SU-DHL-6 (cell line): ENCODE measurements around the gene AQP11.

Experiments used
- H2AFZ ChIP-seq: fragments of 200-600 bp; sonication (generic); 2 replicates; pipeline ENCODE4 v1.6.1; 2014; ENCODE audit warnings: low read depth, mild to moderate bottlenecking, moderate library complexity, mixed read lengths, antibody characterized with exemption, low read length; ENCODE audit not compliant: severe bottlenecking
- H3F3A ChIP-seq: fragments of 200-600 bp; shearing (Covaris generic); 2 replicates; pipeline ENCODE4 v1.6.0; 2016; ENCODE audit warnings: antibody characterized with exemption, mild to moderate bottlenecking; ENCODE audit not compliant: insufficient read depth
- H3K27ac ChIP-seq: fragments of 200-600 bp; sonication (generic); 2 replicates; pipeline ENCODE4 v1.5.1; 2016; ENCODE audit warnings: low read depth, mild to moderate bottlenecking, low read length, moderate library complexity, mixed read lengths
- H3K27me3 ChIP-seq: fragments of 200-600 bp; sonication (generic), shearing (Covaris generic); 2 replicates; pipeline ENCODE4 v1.6.0; 2014; ENCODE audit warnings: mild to moderate bottlenecking, low read length
- H3K36me3 ChIP-seq: fragments of 200-600 bp; sonication (generic); 2 replicates; pipeline ENCODE4 v1.6.1; 2014; ENCODE audit warnings: mild to moderate bottlenecking, low read length, mixed read lengths
- H3K4me2 ChIP-seq: fragments of 300-600, 200-600 bp; shearing (Covaris generic), sonication (generic); 2 replicates; pipeline ENCODE4 v1.6.0; 2014; ENCODE audit warnings: low read length, low read depth, mild to moderate bottlenecking; ENCODE audit not compliant: poor library complexity, severe bottlenecking
- H3K4me3 ChIP-seq: fragments of 200-600 bp; sonication (generic); 2 replicates; pipeline ENCODE4 v1.5.1; 2014; ENCODE audit warnings: antibody characterized with exemption, low read length, mild to moderate bottlenecking, mixed read lengths; ENCODE audit not compliant: insufficient read depth, poor library complexity, severe bottlenecking
- H3K79me2 ChIP-seq: fragments of 200-600 bp; sonication (generic); 2 replicates; pipeline ENCODE4 v1.6.1; 2014; ENCODE audit warnings: mild to moderate bottlenecking, low read length, moderate library complexity; ENCODE audit not compliant: insufficient read depth
- H3K9ac ChIP-seq: fragments of 200-600 bp; sonication (generic); 2 replicates; pipeline ENCODE4 v1.7.0; 2014; ENCODE audit warnings: mild to moderate bottlenecking, low read length
- H3K9me2 ChIP-seq: fragments of 200-600 bp; sonication (generic); replicated peaks from 2 replicates; pipeline ENCODE4 v1.6.1; 2014; ENCODE audit warnings: low read length; ENCODE audit not compliant: insufficient read depth
- H3K9me3 ChIP-seq: fragments of 200-600 bp; sonication (generic); 2 replicates; pipeline ENCODE4 v1.6.1; 2014; ENCODE audit warnings: low read length, mixed read lengths; ENCODE audit not compliant: insufficient read depth
- H4K20me1 ChIP-seq: fragments of 200-600 bp; sonication (generic); 2 replicates; pipeline ENCODE4 v1.6.1; 2014; ENCODE audit warnings: low read depth, mild to moderate bottlenecking, antibody characterized with exemption, low read length, moderate library complexity, mixed read lengths
- EZH2phosphoT487 ChIP-seq: fragments of 200-600 bp; sonication (generic), shearing (Covaris generic); conservative IDR thresholded peaks from 2 replicates; pipeline ENCODE4 v1.6.1; 2018; ENCODE audit warnings: mild to moderate bottlenecking, antibody characterized with exemption, low read length, moderate library complexity, mixed read lengths
- TF ChIP-seq, protein P1 (sequence below): fragments of 200-600 bp; sonication (generic); IDR thresholded peaks from one replicate; pipeline ENCODE4 v1.5.1; 2017; ENCODE audit warnings: antibody characterized with exemption, mild to moderate bottlenecking, low read length, moderate library complexity; ENCODE audit not compliant: insufficient read depth, poor library complexity, severe bottlenecking

The AQP11 gene

DNA sequence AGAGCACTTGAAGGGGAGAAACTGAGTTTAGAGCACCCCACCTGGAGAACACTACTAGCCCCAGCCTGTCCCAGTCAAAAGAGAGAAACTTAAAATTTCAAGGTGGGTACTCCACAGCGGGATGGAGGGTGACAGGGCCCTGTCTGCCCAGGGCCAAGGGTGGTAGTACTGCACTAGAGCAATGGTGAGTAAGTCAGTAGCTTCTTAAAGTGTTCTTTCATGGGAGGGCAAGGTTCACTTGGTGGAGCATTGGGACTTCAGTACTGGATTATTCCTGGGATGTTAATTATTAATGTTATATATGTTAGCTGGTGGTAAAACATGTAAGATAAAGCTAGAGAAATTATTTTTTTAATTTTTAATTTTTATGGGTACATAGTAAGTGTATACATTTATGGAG, 28.5 kb upstream of the AQP11 start:
- no peaks in the 10 kb centered on the region for H3K9me3 ChIP-seq
- H3K36me3 ChIP-seq: no peaks in the 10 kb centered on the region
- no peak overlapping the region for H3K4me2 ChIP-seq
- H3K79me2 ChIP-seq: no peaks in the 10 kb centered on the region
- H3K4me3 ChIP-seq: no peak overlapping the region
- no peaks in the 10 kb centered on the region for H3K9me2 ChIP-seq
- H3K9ac ChIP-seq: no peak overlapping the region
- no peak overlapping the region for H3K27ac ChIP-seq
- H4K20me1 ChIP-seq: no peaks in the 10 kb centered on the region
- no peaks in the 10 kb centered on the region for H3K27me3 ChIP-seq
- no peaks in the 10 kb centered on the region for H3F3A ChIP-seq
- H2AFZ ChIP-seq: no peak overlapping the region
- TF ChIP-seq EZH2phosphoT487: no peak
- TF ChIP-seq, protein P1, sequence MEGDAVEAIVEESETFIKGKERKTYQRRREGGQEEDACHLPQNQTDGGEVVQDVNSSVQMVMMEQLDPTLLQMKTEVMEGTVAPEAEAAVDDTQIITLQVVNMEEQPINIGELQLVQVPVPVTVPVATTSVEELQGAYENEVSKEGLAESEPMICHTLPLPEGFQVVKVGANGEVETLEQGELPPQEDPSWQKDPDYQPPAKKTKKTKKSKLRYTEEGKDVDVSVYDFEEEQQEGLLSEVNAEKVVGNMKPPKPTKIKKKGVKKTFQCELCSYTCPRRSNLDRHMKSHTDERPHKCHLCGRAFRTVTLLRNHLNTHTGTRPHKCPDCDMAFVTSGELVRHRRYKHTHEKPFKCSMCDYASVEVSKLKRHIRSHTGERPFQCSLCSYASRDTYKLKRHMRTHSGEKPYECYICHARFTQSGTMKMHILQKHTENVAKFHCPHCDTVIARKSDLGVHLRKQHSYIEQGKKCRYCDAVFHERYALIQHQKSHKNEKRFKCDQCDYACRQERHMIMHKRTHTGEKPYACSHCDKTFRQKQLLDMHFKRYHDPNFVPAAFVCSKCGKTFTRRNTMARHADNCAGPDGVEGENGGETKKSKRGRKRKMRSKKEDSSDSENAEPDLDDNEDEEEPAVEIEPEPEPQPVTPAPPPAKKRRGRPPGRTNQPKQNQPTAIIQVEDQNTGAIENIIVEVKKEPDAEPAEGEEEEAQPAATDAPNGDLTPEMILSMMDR: no peak

DNA sequence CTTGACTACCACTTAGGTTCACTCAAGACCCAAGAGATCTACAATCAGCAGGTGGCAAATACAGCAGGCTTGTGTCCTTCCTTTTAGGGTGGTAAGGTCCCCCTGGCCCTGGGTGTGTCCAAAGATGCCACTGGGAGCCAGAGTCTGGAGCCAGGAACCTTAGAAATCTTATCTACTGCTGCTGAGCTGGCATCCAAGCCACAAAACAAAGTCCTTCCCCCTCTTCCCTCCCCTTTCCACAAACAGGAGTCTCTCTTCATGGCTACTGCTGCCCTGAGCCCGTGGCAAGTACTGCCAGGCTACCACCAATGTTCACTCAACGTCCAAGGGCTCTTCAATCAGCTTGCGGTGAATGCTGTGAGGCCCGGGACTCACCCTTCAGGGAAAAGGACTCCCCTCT, 21.4 kb upstream of the AQP11 start:
- Histone ChIP-seq H3K9me3 (no peaks in the 10 kb centered on the region), H3K27me3 (no peaks in the 10 kb centered on the region), H3K9me2 (no peaks in the 10 kb centered on the region), H4K20me1 (no peaks in the 10 kb centered on the region), H3K79me2 (no peaks in the 10 kb centered on the region), H3K4me2 (no peak overlapping the region), H3K4me3 (no peak overlapping the region), H3K27ac (no peak overlapping the region), H3F3A (no peaks in the 10 kb centered on the region), H3K36me3 (no peaks in the 10 kb centered on the region), H2AFZ (no peak overlapping the region), H3K9ac (no peak overlapping the region)
- TF ChIP-seq, protein P1: no peak
- TF ChIP-seq EZH2phosphoT487: no peak

DNA sequence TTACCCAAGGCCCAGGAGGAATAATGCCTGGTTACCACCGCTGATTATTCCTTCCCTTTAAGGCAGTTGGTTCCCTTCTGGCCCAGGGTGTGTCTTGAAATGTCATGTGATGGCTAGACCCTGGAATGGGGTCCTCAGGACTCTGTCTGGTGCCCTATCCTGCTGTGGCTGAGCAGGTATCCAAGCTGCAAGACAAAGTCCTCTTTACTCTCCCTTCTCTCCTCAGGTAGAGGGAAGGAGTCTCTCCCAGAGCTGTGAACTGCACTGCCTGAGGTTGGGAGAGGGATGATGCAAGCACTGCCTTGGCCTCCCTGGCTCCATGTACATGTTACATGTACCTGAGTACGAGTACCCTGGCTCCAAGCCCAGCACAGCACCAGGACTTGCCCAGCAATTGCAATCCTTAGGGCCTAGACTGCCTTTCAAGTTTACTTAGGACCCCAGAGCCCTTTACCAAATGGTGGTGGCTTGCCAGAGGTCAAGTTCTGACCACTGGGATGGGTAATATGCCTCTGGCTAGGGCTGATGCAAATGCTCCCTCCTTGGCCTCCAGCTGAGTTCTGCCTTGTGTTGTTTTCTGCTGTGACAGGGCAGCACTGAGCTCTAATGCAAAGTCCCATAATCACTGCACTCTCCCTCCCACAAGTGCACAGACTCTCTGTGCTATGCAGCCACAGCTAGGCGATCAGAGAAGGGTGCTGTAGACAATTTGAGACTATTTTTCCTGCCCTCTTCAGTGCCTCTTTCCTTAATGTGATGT, 20.7 kb upstream of the AQP11 start:
- no peaks in the 10 kb centered on the region for H3K27me3 ChIP-seq
- no peak overlapping the region for H3K4me3 ChIP-seq
- H3K9me3 ChIP-seq: no peaks in the 10 kb centered on the region
- H3K9me2 ChIP-seq: no peaks in the 10 kb centered on the region
- H3K27ac ChIP-seq: no peak overlapping the region
- TF ChIP-seq, protein P1: no peak
- TF ChIP-seq EZH2phosphoT487: no peak
- no peak overlapping the region for H3K9ac ChIP-seq
- H3K4me2 ChIP-seq: no peak overlapping the region
- H3F3A ChIP-seq: no peaks in the 10 kb centered on the region
- no peak overlapping the region for H2AFZ ChIP-seq
- no peaks in the 10 kb centered on the region for H3K79me2 ChIP-seq
- H4K20me1 ChIP-seq: no peaks in the 10 kb centered on the region
- H3K36me3 ChIP-seq: no peaks in the 10 kb centered on the region
